Activated B cell treated with CpG ODN at 0.5 μM for 24 hours (primary cell): ENCODE data around the gene MRPL18. TPM values are rescaled to one million over a fixed set of nuclear protein-coding genes. Genes with fewer than 3 reads are reported as not detected.

Source experiments
- ATAC-seq: fragments of 200-7000 bp; cut with Tn5 transposase; one replicate; pipeline ENCODE4 v1.10.0; 2021; ENCODE audit warnings: low read depth, mild to moderate bottlenecking, moderate library complexity
- CTCF ChIA-PET: fragments of 350-600 bp; sonication (Branson Sonifier 250); formaldehyde crosslinking; loops from one replicate; lab custom pipeline; 2021; ENCODE audit warnings: antibody characterized with exemption; lab: Charles Lee
- POLR2A ChIA-PET: fragments of 350-600 bp; sonication (Branson Sonifier 250); formaldehyde crosslinking; loops from one replicate; lab custom pipeline; 2021; ENCODE audit warnings: antibody characterized with exemption; lab: Charles Lee
- DNase-seq: peaks from one replicate; pipeline ENCODE4 v3.0.0; 2022
- H3K27ac Mint-ChIP-seq: one replicate; pipeline ENCODE4 v1.8.0; 2020; ENCODE audit warnings: mixed read lengths
- H3K27me3 Mint-ChIP-seq: one replicate; pipeline ENCODE4 v1.8.0; 2021; ENCODE audit warnings: mixed read lengths
- H3K36me3 Mint-ChIP-seq: one replicate; pipeline ENCODE4 v1.8.0; 2021; ENCODE audit warnings: low read depth, mixed read lengths
- H3K4me1 Mint-ChIP-seq: one replicate; pipeline ENCODE4 v1.8.0; 2021; ENCODE audit warnings: mixed read lengths
- H3K4me3 Mint-ChIP-seq: one replicate; pipeline ENCODE4 v1.8.0; 2020; ENCODE audit warnings: mild to moderate bottlenecking, mixed read lengths
- H3K9me3 Mint-ChIP-seq: one replicate; pipeline ENCODE4 v1.8.0; 2020; ENCODE audit warnings: mixed read lengths
- intact Hi-C: fragments of 100-400 bp; cut with micrococcal nuclease; formaldehyde crosslinking; loops from one replicate; pipeline ENCODE4 v1.15.1; 2024
- total RNA-seq: library from RNA; stranded (reverse); gene quantifications from 2 replicates; pipeline ENCODE4 v1.2.3, GENCODE V29; 2022
- TF ChIP-seq, protein P1 (sequence below): fragments of 200-600 bp; IDR thresholded peaks from one replicate; pipeline ENCODE4 v1.8.0; 2022; ENCODE audit warnings: antibody characterized with exemption, mild to moderate bottlenecking

The MRPL18 gene
- total RNA-seq, 1 donor from 2014 or later: 44.7 TPM

DNA sequence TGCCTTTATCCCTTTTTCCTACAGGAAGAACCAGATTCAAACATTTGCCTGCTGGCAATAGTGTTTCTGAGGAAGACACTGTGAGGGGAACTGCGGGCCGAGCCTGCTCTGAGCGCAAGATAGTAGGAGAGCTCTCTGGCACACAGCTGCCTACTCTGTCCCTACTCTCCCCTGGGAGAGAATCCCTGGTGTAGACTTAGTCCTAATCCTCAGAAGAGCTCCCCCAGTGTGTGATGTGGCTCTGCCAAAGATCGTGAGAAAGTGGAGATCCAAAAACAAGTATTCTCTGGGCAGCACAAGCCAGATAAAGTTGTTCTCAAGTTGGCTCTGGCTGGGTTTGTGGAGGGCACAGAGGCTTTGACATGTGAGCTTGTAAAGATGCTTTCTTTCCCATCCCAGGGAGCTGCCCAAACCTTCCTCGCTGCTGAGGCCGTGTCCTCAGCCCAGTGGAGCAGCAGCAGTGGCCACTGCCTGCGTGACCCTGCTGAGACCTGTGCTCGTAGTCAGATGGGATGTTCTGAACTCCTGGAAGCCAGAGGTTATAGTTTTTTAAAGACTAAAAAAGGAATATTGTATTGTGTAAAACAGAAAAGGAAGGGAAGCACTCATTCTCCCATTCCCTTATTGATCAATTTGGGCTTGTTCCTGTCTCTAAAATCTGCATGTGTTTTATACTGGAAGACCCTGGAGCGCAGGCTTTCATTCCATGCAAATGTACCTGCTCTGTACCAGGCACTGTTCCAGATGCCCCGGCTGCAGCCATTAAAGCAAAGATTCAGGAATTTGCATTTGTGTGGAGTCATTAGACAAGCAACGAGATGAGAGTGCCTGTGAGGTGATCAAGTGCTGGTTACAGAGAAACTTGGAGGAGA, 40.5 kb downstream of the MRPL18 start:
- no peak overlapping the region for H3K27ac Mint-ChIP-seq
- TF ChIP-seq, protein P1, sequence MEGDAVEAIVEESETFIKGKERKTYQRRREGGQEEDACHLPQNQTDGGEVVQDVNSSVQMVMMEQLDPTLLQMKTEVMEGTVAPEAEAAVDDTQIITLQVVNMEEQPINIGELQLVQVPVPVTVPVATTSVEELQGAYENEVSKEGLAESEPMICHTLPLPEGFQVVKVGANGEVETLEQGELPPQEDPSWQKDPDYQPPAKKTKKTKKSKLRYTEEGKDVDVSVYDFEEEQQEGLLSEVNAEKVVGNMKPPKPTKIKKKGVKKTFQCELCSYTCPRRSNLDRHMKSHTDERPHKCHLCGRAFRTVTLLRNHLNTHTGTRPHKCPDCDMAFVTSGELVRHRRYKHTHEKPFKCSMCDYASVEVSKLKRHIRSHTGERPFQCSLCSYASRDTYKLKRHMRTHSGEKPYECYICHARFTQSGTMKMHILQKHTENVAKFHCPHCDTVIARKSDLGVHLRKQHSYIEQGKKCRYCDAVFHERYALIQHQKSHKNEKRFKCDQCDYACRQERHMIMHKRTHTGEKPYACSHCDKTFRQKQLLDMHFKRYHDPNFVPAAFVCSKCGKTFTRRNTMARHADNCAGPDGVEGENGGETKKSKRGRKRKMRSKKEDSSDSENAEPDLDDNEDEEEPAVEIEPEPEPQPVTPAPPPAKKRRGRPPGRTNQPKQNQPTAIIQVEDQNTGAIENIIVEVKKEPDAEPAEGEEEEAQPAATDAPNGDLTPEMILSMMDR: no peak
- H3K27me3 Mint-ChIP-seq: peaks cover 9% of the 10 kb centered on the region
- H3K4me1 Mint-ChIP-seq: peaks cover 18% of the 10 kb centered on the region
- no peak overlapping the region for H3K4me3 Mint-ChIP-seq
- no peak for ATAC-seq
- DNase-seq: no peak
- ChIA-PET CTCF (no interaction called here), POLR2A (no interaction called here)
- no peaks in the 10 kb centered on the region for H3K9me3 Mint-ChIP-seq
- intact Hi-C loops: no loop called here
- no peaks in the 10 kb centered on the region for H3K36me3 Mint-ChIP-seq

DNA sequence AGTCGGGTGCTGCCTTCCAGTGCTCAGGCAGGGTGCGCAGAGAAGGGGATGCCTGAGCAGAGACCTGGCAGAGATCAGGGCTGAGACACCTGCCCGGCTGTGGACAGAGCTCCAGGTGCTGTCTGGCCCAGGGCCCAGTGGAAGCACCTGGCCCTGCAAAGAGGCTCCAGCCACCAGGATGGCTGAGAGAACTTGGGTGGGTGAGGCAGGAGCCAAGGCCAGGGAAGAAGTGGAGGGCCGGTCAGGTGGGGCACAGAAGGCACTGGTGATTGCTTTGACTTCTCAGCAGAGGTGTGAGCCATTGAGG, 41.1 kb downstream of the MRPL18 start:
- Mint-ChIP-seq H3K4me3 (no peak overlapping the region), H3K36me3 (no peaks in the 10 kb centered on the region), H3K9me3 (no peaks in the 10 kb centered on the region), H3K27me3 (peaks cover 11% of the 10 kb centered on the region), H3K27ac (no peak overlapping the region), H3K4me1 (peaks cover 18% of the 10 kb centered on the region)
- no peak for DNase-seq
- intact Hi-C loops: no loop called here
- no peak for ATAC-seq
- TF ChIP-seq, protein P1: no peak
- ChIA-PET CTCF (no interaction called here), POLR2A (no interaction called here)

DNA sequence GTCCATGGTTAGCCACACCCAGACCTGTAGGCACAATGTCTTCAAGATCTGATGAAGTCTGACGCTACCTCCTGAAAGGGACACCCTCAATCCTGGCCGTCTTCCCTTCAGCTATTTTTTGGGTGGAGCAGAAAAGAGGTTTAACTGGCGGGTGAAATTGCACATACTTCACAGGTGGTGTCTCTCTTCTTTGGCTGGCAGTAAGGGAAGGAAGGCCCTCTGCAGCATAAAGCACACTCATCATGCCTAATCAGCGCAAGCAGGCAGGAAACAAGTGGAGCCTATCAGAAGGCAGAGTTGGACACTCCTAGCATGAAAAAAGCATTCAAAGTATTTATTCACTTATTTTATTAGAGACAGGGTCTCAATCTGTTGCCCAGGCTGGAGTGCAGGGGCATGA, 42.7 kb downstream of the MRPL18 start:
- DNase-seq: no peak
- Mint-ChIP-seq H3K27ac (no peak overlapping the region), H3K4me1 (peaks cover 18% of the 10 kb centered on the region), H3K4me3 (no peak overlapping the region), H3K27me3 (peaks cover 16% of the 10 kb centered on the region), H3K36me3 (no peaks in the 10 kb centered on the region), H3K9me3 (no peaks in the 10 kb centered on the region)
- TF ChIP-seq, protein P1: no peak
- ChIA-PET POLR2A (no interaction called here), CTCF (no interaction called here)
- intact Hi-C loops: no loop called here
- no peak for ATAC-seq

GRCh38 chr6:159833556-159833955, 43.3 kb downstream of the MRPL18 start:
- CTCF ChIA-PET: no interaction called here
- H3K4me3 Mint-ChIP-seq: no peak overlapping the region
- DNase-seq (no peak), ATAC-seq (no peak)
- H3K36me3 Mint-ChIP-seq: no peaks in the 10 kb centered on the region
- no peak overlapping the region for H3K27ac Mint-ChIP-seq
- peaks cover 18% of the 10 kb centered on the region for H3K4me1 Mint-ChIP-seq
- intact Hi-C loops: no loop called here
- H3K27me3 Mint-ChIP-seq: peaks cover 21% of the 10 kb centered on the region
- TF ChIP-seq, protein P1: no peak
- POLR2A ChIA-PET: no interaction called here
- no peaks in the 10 kb centered on the region for H3K9me3 Mint-ChIP-seq

- Mint-ChIP-seq H3K9me3 (no peaks in the 10 kb centered on the region), H3K4me1 (peaks cover 15% of the 10 kb centered on the region), H3K36me3 (no peaks in the 10 kb centered on the region), H3K4me3 (no peak overlapping the region), H3K27me3 (peaks cover 21% of the 10 kb centered on the region), H3K27ac (no peak overlapping the region)
- intact Hi-C loops: no loop called here
- no peak for ATAC-seq
- TF ChIP-seq, protein P1: no peak
- POLR2A ChIA-PET: no interaction called here
- CTCF ChIA-PET: no interaction called here
- no peak for DNase-seq
Measured at GRCh38 chr6:159833997-159834603, 43.8 kb downstream of the MRPL18 start.
